Pancreas (tissue), 10 donors: ENCODE data around the gene MRPL45. TPM values are rescaled to one million over a fixed set of nuclear protein-coding genes. Genes with fewer than 3 reads are reported as not detected.
A peak's percentile ranks its signal among the peaks of the same experiment; 100 is the strongest.

ENCODE experiments used
- ATAC-seq, 4 donors: fragments of 200-7000 bp; cut with Tn5 transposase; one replicate each; pipeline versions ENCODE4 v1.8.0 to v1.9.1; 2020; ENCODE audit warnings: mild to moderate bottlenecking in 4 of 4, moderate library complexity in 4 of 4
- DNase-seq, 6 donors: peaks; one replicate each; pipeline ENCODE4 v3.0.0-alpha.2; 2020
- FAIRE-seq: peaks from 2 replicates; lab custom pipeline; 2012; peaks lifted over from hg19 to GRCh38; lab: Jason Lieb, UNC
- H3K27ac ChIP-seq, 4 donors: fragments of 200-600 bp; sonication (generic); 1 replicate in 3 of 4; 2 replicates in 1 of 4; pipeline versions ENCODE4 v1.5.0 to v1.8.0; 2020
- H3K27me3 ChIP-seq, 4 donors: fragments of 200-600 bp; one replicate each; pipeline ENCODE4 v1.8.0; 2021
- H3K36me3 ChIP-seq, 3 donors: fragments of 200-600 bp; sonication (generic) in 1 of 3; one replicate each; pipeline versions ENCODE4 v1.5.0 to v1.8.0; 2020 to 2021
- H3K4me1 ChIP-seq, 3 donors: fragments of 200-600 bp; one replicate each; pipeline ENCODE4 v1.8.0; 2021
- H3K4me3 ChIP-seq, 4 donors: fragments of 200-600 bp; sonication (generic) in 2 of 4; one replicate each; pipeline versions ENCODE4 v1.5.0 to v1.8.0; 2020 to 2021
- H3K9me3 ChIP-seq, 4 donors: fragments of 200-600 bp; one replicate each; pipeline ENCODE4 v1.8.0; 2021
- CTCF ChIP-seq, 4 donors: fragments of 200-600 bp; sonication (generic) in 3 of 4; IDR thresholded peaks; one replicate each; pipeline versions ENCODE4 v1.5.0 to v1.8.0; 2021; ENCODE audit warnings: antibody characterized with exemption in 4 of 4
- WGBS, 2 donors: extraction: QIAGEN DNeasy Blood & Tissue Kit; methylation state at CpG; one replicate each; pipeline ENCODE4 v1.1.7; 2013; 5-methylcytosine and 5-hydroxymethylcytosine counted together
- intact Hi-C, 3 donors: fragments of 100-400 bp; cut with DNase I; formaldehyde crosslinking; loops; one replicate each; pipeline versions ENCODE4 v1.11.1 to v1.14.2; 2022
- polyA plus RNA-seq, 2 donors: library from polyadenylated mRNA; stranded (reverse); fragments of 200-250 nt; gene quantifications; one replicate each; pipeline ENCODE4 v1.2.3, GENCODE V29; 2013
- total RNA-seq, 6 donors: library from RNA; stranded (reverse); fragmentation: NEBNext Ultra II Directional in 4 of 6; extraction: Animal tissue kit (Norgen Biotek cat#: 25700) in 4 of 6; gene quantifications; one replicate each; pipeline versions ENCODE4 v1.2.1 to v1.2.4, GENCODE V29; 2021 to 2023
- donor health status: healthy with polysubstance abuse.
- donor health status: DM: no; HTN: no; CAD: no; lungs with moderate emphysema.
- donor health status: DM: no; HTN: no; CAD: no.
- donor health status: control.
- donor health status: control.
- donor health status: Bipolar disorder and iron deficiency.
- donor health status: DM: yes; HTN: yes; CAD: no.
- donor health status: DM: no; HTN: no; CAD: no.
- donor health status: DM: no; HTN: no; CAD: no.
- donor health status: DM: yes; HTN: yes; CAD: no.

Gene MRPL45
- total and polyA plus RNA-seq, 8 donors = 9.2 to 29.1 (median 19.5) TPM

GRCh38 chr17:38339891-38340290 is 42.9 kb downstream of the MRPL45 start:
- no peak for TF ChIP-seq CTCF (IDR thresholded peaks at IDR 0.05)
- Histone ChIP-seq H3K4me1 (no peaks in the 10 kb centered on the region), H3K27me3 (no peaks in the 10 kb centered on the region), H3K36me3 (no peaks in the 10 kb centered on the region), H3K27ac (no peak overlapping the region), H3K9me3 (no peaks in the 10 kb centered on the region), H3K4me3 (no peak overlapping the region)
- no peak for ATAC-seq
- no peak for FAIRE-seq
- DNase-seq = no peak
- intact Hi-C loops = loop anchor here in 1 of 3 donors (5.0 kb wide), 1 partner anchor 77 kb away; no protein-coding TSS in a partner anchor

GRCh38 chr17:38341035-38341721 is 44.2 kb downstream of the MRPL45 start:
- Histone ChIP-seq H3K4me1 (no peaks in the 10 kb centered on the region), H3K36me3 (no peaks in the 10 kb centered on the region), H3K27ac (no peak overlapping the region), H3K4me3 (no peak overlapping the region), H3K27me3 (no peaks in the 10 kb centered on the region), H3K9me3 (no peaks in the 10 kb centered on the region)
- DNase-seq = peak in 5 of 6 donors; percentile 46 to 92 (median 81)
- peak; percentile 70 to 87 (median 77) for ATAC-seq
- TF ChIP-seq CTCF (IDR thresholded peaks at IDR 0.05) = no peak
- 48 to 52% methylated on average over 5 of the region's 5 CpGs for WGBS, 2 donors
- no peak for FAIRE-seq
- intact Hi-C loops = loop anchor here in 1 of 3 donors (5.0 kb wide), 1 partner anchor 76 kb away; no protein-coding TSS in a partner anchor

- DNase-seq = peak in 1 of 6 donors; percentile 43
- Histone ChIP-seq H3K27me3 (no peaks in the 10 kb centered on the region), H3K36me3 (no peaks in the 10 kb centered on the region), H3K4me1 (no peaks in the 10 kb centered on the region), H3K4me3 (no peak overlapping the region), H3K27ac (no peak overlapping the region), H3K9me3 (no peaks in the 10 kb centered on the region)
- intact Hi-C loops = loop anchor here in 1 of 3 donors (5.0 kb wide), 1 partner anchor 74 kb away; no protein-coding TSS in a partner anchor
- FAIRE-seq = no peak
- 76 to 90% methylated on average over 18 of the region's 18 CpGs for WGBS, 2 donors
- no peak for TF ChIP-seq CTCF (IDR thresholded peaks at IDR 0.05)
- no peak for ATAC-seq
Measured at GRCh38 chr17:38342886-38343607, 46.1 kb downstream of the MRPL45 start.

GRCh38 chr17:38343608-38344419 is 46.8 kb downstream of the MRPL45 start, which contains the start of gene GPR179:
GPR179 (minus strand) TSS chr17:38343956; CDS start chr17:38343789, 167 bp downstream.
- ATAC-seq = peak in 2 of 4 donors; percentile 11 to 44
- DNase-seq = peak in 1 of 6 donors; percentile 41
- FAIRE-seq = no peak
- Histone ChIP-seq H3K4me3 (no peak within 1 kb of the TSS), H3K27ac (no peak within 1 kb of the TSS), H3K4me1 (no peaks in the 10 kb centered on the region), H3K27me3 (no peaks in the 10 kb centered on the region), H3K9me3 (no peaks in the 10 kb centered on the region), H3K36me3 (no peaks in the 10 kb centered on the region)
- intact Hi-C loops = loop anchor here in 1 of 3 donors (5.0 kb wide), 1 partner anchor 73 kb away; no protein-coding TSS in a partner anchor
- no peak for TF ChIP-seq CTCF (IDR thresholded peaks at IDR 0.05)
- 68 to 77% methylated on average over 18 of the region's 18 CpGs for WGBS, 2 donors
